Progenitor cell of endocrine pancreas (in vitro differentiated cells): ENCODE data around the gene NOM1. TPM values are rescaled to one million over a fixed set of nuclear protein-coding genes. Genes with fewer than 3 reads are reported as not detected.
"Not testable (repeated sequence)": the region's sequence is repeated elsewhere in the genome, so short reads cannot be mapped to it uniquely, and the experiment has no call there.

ENCODE experiments used
- DNase-seq: peaks from one replicate; pipeline ENCODE4 v3.0.0; 2021; ENCODE audit warnings: low spot score; ENCODE audit not compliant: unreplicated experiment
- H3K27ac Mint-ChIP-seq: 2 replicates; pipeline ENCODE4 v1.8.0; 2021; ENCODE audit warnings: mild to moderate bottlenecking, moderate library complexity, mixed read lengths
- H3K27me3 Mint-ChIP-seq: 2 replicates; pipeline ENCODE4 v1.8.0; 2021; ENCODE audit warnings: mixed read lengths
- H3K36me3 Mint-ChIP-seq: 2 replicates; pipeline ENCODE4 v1.8.0; 2022; ENCODE audit warnings: mixed read lengths; ENCODE audit not compliant: insufficient read depth
- H3K4me1 Mint-ChIP-seq: 2 replicates; pipeline ENCODE4 v1.8.0; 2021; ENCODE audit warnings: low read depth, mixed read lengths
- H3K4me3 Mint-ChIP-seq: 2 replicates; pipeline ENCODE4 v1.8.0; 2021; ENCODE audit warnings: low read depth, mild to moderate bottlenecking, moderate library complexity, mixed read lengths
- H3K9me3 Mint-ChIP-seq: 2 replicates; pipeline ENCODE4 v1.8.0; 2021; ENCODE audit warnings: low read depth, mixed read lengths
- CTCF ChIP-seq: fragments of 200-600 bp; sonication (generic); IDR thresholded peaks from one replicate; pipeline ENCODE4 v1.5.0; 2021; ENCODE audit warnings: antibody characterized with exemption, mild to moderate bottlenecking; ENCODE audit not compliant: unreplicated experiment
- total RNA-seq: library from RNA; stranded (reverse); gene quantifications from 2 replicates; pipeline ENCODE4 v1.2.1, GENCODE V29; 2021

NOM1 gene
- total RNA-seq, 1 donor from 2014 or later: 33.6 TPM

DNA sequence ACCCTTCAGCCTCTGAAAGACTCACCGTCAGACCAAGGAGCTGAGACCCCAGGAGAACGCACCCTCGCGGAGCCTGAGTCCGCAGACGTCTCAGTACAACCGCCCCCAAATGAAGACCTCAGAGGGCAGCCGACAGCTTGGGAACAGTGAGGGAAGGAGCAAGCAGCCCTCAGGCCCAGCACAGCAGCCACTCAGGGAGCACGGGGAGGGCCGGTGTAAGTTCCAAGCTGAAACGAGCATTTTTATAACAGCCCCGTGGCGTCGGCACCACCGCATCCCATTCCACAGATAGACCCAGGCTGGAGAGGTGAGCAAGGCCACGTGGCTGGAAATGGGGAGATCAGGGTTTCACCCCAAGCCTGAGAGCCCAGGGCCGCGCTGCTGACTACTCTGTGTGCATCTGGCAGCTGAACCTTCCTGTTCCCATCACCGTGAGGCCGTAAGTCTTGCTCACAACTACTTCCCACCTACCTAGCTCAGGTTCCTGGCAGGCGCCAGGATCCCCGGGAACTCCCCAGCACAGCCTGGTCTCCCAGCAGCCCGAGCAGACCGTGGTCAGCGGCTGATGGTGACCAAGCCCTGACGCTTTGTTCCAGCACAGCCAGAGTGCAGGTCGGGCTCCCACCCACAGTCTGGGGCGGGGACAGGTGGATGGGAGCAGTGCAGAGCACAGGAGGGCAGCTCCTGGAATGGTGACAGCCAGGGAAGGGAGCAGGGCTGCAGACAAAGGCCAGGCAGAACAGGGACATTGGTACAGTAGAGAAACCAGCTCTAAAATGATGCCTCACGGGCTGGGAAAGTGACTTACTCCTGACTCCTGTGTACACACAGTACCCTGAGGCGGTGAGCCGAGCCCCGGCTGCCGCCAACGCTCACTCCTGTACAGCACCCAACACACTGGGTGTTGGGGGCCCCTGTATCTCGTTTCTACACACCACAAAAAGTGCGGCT, 6.1 kb upstream of the NOM1 start:
- no peak for TF ChIP-seq CTCF
- Mint-ChIP-seq H3K4me1 (peaks cover 6% of the 10 kb centered on the region), H3K27me3 (peaks cover 17% of the 10 kb centered on the region), H3K4me3 (no peak overlapping the region), H3K27ac (no peak overlapping the region), H3K36me3 (peaks cover 5% of the 10 kb centered on the region), H3K9me3 (peaks cover 4% of the 10 kb centered on the region)
- no peak for DNase-seq

DNA sequence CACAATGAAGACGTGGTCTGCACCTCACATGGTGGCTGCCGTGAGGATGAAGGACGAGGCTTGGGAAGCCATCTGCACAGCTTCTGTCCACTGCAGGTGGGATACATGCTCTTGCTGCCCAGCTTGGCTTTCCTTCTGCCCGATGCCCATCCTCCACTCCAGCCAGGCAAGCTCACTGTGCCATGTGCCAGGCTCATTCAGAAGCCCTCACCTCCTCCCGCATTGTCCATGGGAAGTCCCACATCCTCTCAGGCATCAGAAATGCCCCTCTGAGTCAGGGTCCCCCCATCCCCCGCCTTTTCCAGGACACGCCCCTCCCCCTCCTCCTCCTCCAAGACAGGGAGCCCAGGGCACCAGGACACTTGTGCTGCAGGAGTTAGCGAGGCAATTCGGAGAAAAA, 4.6 kb upstream of the NOM1 start:
- Mint-ChIP-seq H3K4me3 (no peak overlapping the region), H3K27me3 (peaks cover 17% of the 10 kb centered on the region), H3K27ac (no peak overlapping the region), H3K36me3 (peaks cover 5% of the 10 kb centered on the region), H3K4me1 (peaks cover 6% of the 10 kb centered on the region), H3K9me3 (peaks cover 4% of the 10 kb centered on the region)
- DNase-seq: no peak
- no peak for TF ChIP-seq CTCF

DNA sequence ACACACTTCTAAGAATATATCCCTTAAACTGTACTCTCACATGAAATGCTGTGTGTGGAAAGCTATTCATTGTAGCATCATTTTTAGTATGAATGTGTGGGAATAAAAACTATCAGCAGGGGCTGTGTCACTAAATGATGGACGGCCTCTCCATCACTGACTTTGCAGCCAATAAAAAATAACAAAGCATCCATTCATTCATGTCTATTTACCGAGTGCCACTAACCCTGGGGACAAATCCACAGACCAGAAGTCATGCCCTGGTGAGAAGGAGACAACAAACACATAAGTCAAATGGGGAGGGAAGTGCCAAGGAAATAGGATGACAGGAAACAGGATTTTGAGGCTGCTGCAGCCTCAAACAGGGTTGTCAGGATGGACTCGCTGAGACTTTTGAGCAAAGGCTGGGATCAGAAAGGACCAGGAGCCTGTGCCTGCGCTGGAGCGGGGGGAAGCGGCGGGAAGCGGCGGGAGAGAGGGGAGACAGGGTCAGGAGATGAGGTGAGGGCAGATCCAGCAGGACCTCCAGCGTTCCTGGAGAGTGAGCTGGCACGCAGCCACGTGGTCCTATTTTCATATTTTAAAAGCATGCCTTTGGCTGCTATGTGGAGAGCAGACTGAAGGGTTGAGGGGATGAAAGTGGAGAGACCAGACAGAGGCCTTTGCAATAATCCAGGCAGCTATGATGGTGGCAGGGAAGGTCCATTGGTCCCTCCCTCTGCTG, 2.2 kb upstream of the NOM1 start:
- Mint-ChIP-seq H3K9me3 (no peaks in the 10 kb centered on the region), H3K27me3 (peaks cover 17% of the 10 kb centered on the region), H3K4me3 (peak overlapping the region; percentile 60), H3K4me1 (peaks cover 26% of the 10 kb centered on the region), H3K27ac (peak overlapping the region; percentile 76), H3K36me3 (peaks cover 4% of the 10 kb centered on the region)
- TF ChIP-seq CTCF: no peak
- DNase-seq: no peak

GRCh38 chr7:156948361-156948760, 1.2 kb upstream of the NOM1 start:
- Mint-ChIP-seq H3K4me3 (no peak overlapping the region), H3K4me1 (peaks cover 27% of the 10 kb centered on the region), H3K36me3 (peaks cover 5% of the 10 kb centered on the region), H3K9me3 (no peaks in the 10 kb centered on the region), H3K27ac (no peak overlapping the region), H3K27me3 (peaks cover 17% of the 10 kb centered on the region)
- TF ChIP-seq CTCF: no peak
- no peak for DNase-seq

GRCh38 chr7:156950381-156950858, 908 bp downstream of the NOM1 start:
- Mint-ChIP-seq H3K27me3 (peaks cover under 1% of the 10 kb centered on the region), H3K36me3 (peaks cover 17% of the 10 kb centered on the region), H3K4me1 (peaks cover 25% of the 10 kb centered on the region), H3K9me3 (no peaks in the 10 kb centered on the region), H3K27ac (peak overlapping the region; percentile 50), H3K4me3 (peak overlapping the region; percentile 95)
- no peak for TF ChIP-seq CTCF
- no peak for DNase-seq

DNA sequence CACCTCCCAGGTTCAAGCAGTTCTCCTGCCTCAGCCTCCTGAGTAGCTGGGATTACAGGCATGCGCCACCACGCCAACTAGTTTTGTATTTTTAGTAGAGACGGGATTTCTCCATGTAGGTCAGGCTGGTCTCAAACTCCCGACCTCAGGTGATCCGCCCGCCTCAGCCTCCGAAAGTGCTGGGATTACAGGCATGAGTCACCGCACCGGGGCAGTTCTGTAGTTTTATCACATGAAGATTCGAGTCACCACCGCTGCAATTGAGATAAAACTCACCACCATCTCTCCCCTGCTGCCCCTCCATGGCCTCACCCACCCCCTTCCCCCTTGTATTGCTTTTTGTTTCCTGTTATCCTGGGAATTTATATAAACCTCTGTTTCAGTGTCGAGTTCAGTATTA, 3.7 kb downstream of the NOM1 start:
- H3K36me3 Mint-ChIP-seq: peaks cover 28% of the 10 kb centered on the region
- not testable (repeated sequence) for H3K4me3 Mint-ChIP-seq, DNase-seq

More for the DNA sequence above, 3.7 kb downstream of the NOM1 start:
- H3K27me3 Mint-ChIP-seq, H3K9me3 Mint-ChIP-seq, H3K27ac Mint-ChIP-seq: not testable (repeated sequence)
- H3K4me1 Mint-ChIP-seq: peaks cover 21% of the 10 kb centered on the region
